Heart right ventricle (tissue), 16 donors: ENCODE data around the gene BRF1. TPM values are rescaled to one million over a fixed set of nuclear protein-coding genes. Genes with fewer than 3 reads are reported as not detected.

Experiments used
- ATAC-seq, 8 donors: fragments of 200-7000 bp; cut with Tn5 transposase; one replicate each; pipeline ENCODE4 v1.9.1; 2020; ENCODE audit warnings: mild to moderate bottlenecking in 8 of 8, moderate library complexity in 8 of 8, moderate number of reproducible peaks in 1 of 8
- DNase-seq, 2 donors: peaks; one replicate each; pipeline ENCODE4 v3.0.0-alpha.2; 2020
- H3K27ac ChIP-seq, 10 donors: fragments of 200-600 bp; sonication (generic) in 2 of 10; one replicate each; pipeline versions ENCODE4 v1.5.0 to v1.8.0; 2020 to 2022; ENCODE audit warnings: mild to moderate bottlenecking in 3 of 10
- H3K27me3 ChIP-seq, 7 donors: fragments of 200-600 bp; one replicate each; pipeline ENCODE4 v1.8.0; 2021 to 2022; ENCODE audit warnings: mild to moderate bottlenecking in 2 of 7
- H3K36me3 ChIP-seq, 9 donors: fragments of 200-600 bp; sonication (generic) in 1 of 9; one replicate each; pipeline versions ENCODE4 v1.5.0 to v1.8.0; 2020 to 2022; ENCODE audit warnings: mild to moderate bottlenecking in 2 of 9
- H3K4me1 ChIP-seq, 9 donors: fragments of 200-600 bp; sonication (generic) in 1 of 9; one replicate each; pipeline versions ENCODE4 v1.5.0 to v1.8.0; 2020 to 2022; ENCODE audit warnings: mild to moderate bottlenecking in 4 of 9
- H3K4me3 ChIP-seq, 10 donors: fragments of 200-600 bp; sonication (generic) in 2 of 10; one replicate each; pipeline versions ENCODE4 v1.5.0 to v1.8.0; 2020 to 2022; ENCODE audit warnings: mild to moderate bottlenecking in 7 of 10, moderate library complexity in 2 of 10
- H3K9me3 ChIP-seq, 11 donors: fragments of 200-600 bp in 10 of 11; sonication (generic) in 2 of 11; one replicate each; pipeline versions ENCODE4 v1.5.0 to v1.8.0; 2013 to 2022; ENCODE audit warnings: mild to moderate bottlenecking in 2 of 11, control low read depth in 1 of 11, moderate library complexity in 1 of 11
- CTCF ChIP-seq, 9 donors: fragments of 200-600 bp; sonication (generic) in 2 of 9; IDR thresholded peaks; one replicate each; pipeline versions ENCODE4 v1.5.0 to v1.8.0; 2021 to 2022; ENCODE audit warnings: antibody characterized with exemption in 9 of 9, mild to moderate bottlenecking in 5 of 9, moderate library complexity in 1 of 9
- WGBS, 2 donors: extraction: QIAGEN DNeasy Blood & Tissue Kit; methylation state at CpG; one replicate each; pipeline ENCODE4 v1.1.7; 2013; ENCODE audit warnings: inconsistent platforms in 1 of 2; 5-methylcytosine and 5-hydroxymethylcytosine counted together
- intact Hi-C, 10 donors: fragments of 100-400 bp; cut with DNase I; formaldehyde crosslinking; loops; one replicate each; pipeline versions ENCODE4 v1.11.1 to v1.14.2; 2022
- polyA plus RNA-seq, 2 donors: library from polyadenylated mRNA; stranded (reverse); fragments of 200-250 nt; gene quantifications; one replicate each; pipeline ENCODE4 v1.2.3, GENCODE V29; 2013
- total RNA-seq, 10 donors: library from RNA; stranded (reverse); fragmentation: NEBNext Ultra II Directional in 3 of 10; extraction: Animal tissue kit (Norgen Biotek cat#: 25700) in 3 of 10; gene quantifications; one replicate each; pipeline versions ENCODE4 v1.2.1 to v1.2.4, GENCODE V29; 2021 to 2023
- donor health status: Arrhythmogenic right ventricular cardiomyopathy.
- donor health status: ischemic (EF 13 %, LVEDD 7.1; RV severe dilation, severe dysfunction).
- donor health status: healthy with polysubstance abuse.
- donor health status: DM: no; HTN: yes; CAD: no.
- donor health status: DM: no; HTN: no; CAD: no.
- donor health status: ischemic (EF 25% LVEDD 6.9; RV normal size, moderate dysfunction).
- donor health status: ischemic (EF 25% LVEDD 5.7; RV mildly dilated, moderate dysfunction).
- donor health status: healthy.
- donor health status: DM: yes; HTN: yes; CAD: no.
- donor health status: Ischemic cardiomyopathy.
- donor health status: ischemic (EF 35%, LVEDD 5.7; RV mildly dilated, moderate dysfunction).
- donor health status: nonischemic (EF 11% LVEDD 7.7; RV severe dilation, severe dysfunction).
- donor health status: DM: yes; HTN: yes; CAD: no.
- donor health status: PGD.
- donor health status: ischemic (EF 29% LVEDD 5.4; RV normal size, mild dysfunction).
- donor health status: nonischemic (EF 23%, LVEDD 6.1; RV moderate dilation, normal function).

BRF1 gene
- total and polyA plus RNA-seq, 12 donors, result 12.7 to 30.8 (median 16.2) TPM

- TF ChIP-seq CTCF (IDR thresholded peaks at IDR 0.05), result no peak
- no peak for DNase-seq
- Histone ChIP-seq H3K9me3 (no peaks in the 10 kb centered on the region), H3K4me1 (peaks cover 9 to 43% (median 35%) of the 10 kb centered on the region in 9 donors), H3K36me3 (no peaks in the 10 kb centered on the region), H3K27ac (peak overlapping the region in 5 of 10 donors; percentile 65 to 83 (median 70)), H3K4me3 (peak overlapping the region in 9 of 10 donors; percentile 64 to 99 (median 78)), H3K27me3 (no peaks in the 10 kb centered on the region)
- peak in 2 of 8 donors; percentile 4 to 12 for ATAC-seq
- intact Hi-C loops, result loop anchor here in 3 of 10 donors (2.0 to 5.0 kb wide), 2 partner anchors 15 to 36 kb away; partner anchors contain the start of gene BRF1 (in 2 of the 3)
- WGBS, 2 donors, result 62 to 68% methylated on average over 15 of the region's 15 CpGs
Measured at GRCh38 chr14:105315941-105316576, 15.3 kb upstream of the BRF1 start.

- Histone ChIP-seq H3K4me3 (peak overlapping the region; percentile 60 to 99 (median 78)), H3K27me3 (no peaks in the 10 kb centered on the region), H3K9me3 (no peaks in the 10 kb centered on the region), H3K27ac (peak overlapping the region; percentile 31 to 83 (median 71)), H3K4me1 (peaks cover 9 to 43% (median 35%) of the 10 kb centered on the region in 9 donors), H3K36me3 (no peaks in the 10 kb centered on the region)
- no peak for TF ChIP-seq CTCF (IDR thresholded peaks at IDR 0.05)
- peak in 4 of 8 donors; percentile 2 to 15 (median 15) for ATAC-seq
- intact Hi-C loops, result loop anchor here in 3 of 10 donors (2.0 to 5.0 kb wide), 2 partner anchors 14 to 37 kb away; partner anchors contain the start of gene BRF1 (in 2 of the 3)
- WGBS, 2 donors, result 1% methylated on average over 44 to 54 of the region's 54 CpGs
- no peak for DNase-seq
Measured at GRCh38 chr14:105315211-105315721, 14.5 kb upstream of the BRF1 start.

GRCh38 chr14:105314287-105315200 lies 13.7 kb upstream of the BRF1 start, which contains the start of gene PACS2:
TSS of gene PACS2 (plus strand) at chr14:105314748. CDS start at chr14:105314919, 171 bp downstream.
- Histone ChIP-seq H3K4me3 (peak within 1 kb of the TSS; percentile 60 to 99 (median 78)), H3K36me3 (no peaks in the 10 kb centered on the region), H3K9me3 (no peaks in the 10 kb centered on the region), H3K27me3 (no peaks in the 10 kb centered on the region), H3K4me1 (peaks cover 9 to 43% (median 35%) of the 10 kb centered on the region in 9 donors), H3K27ac (peak within 1 kb of the TSS; percentile 78 to 96 (median 94))
- DNase-seq, result peak; percentile 64 to 84
- WGBS, 2 donors, result 0 to 1% methylated on average over 25 to 147 of the region's 163 CpGs
- peak; percentile 82 to 93 (median 88) for ATAC-seq
- intact Hi-C loops, result loop anchor here in 3 of 10 donors (2.0 to 5.0 kb wide), 2 partner anchors 14 to 38 kb away; partner anchors contain the start of gene BRF1 (in 2 of the 3)
- TF ChIP-seq CTCF (IDR thresholded peaks at IDR 0.05), result no peak
